GM19328 (cell line): ENCODE measurements around the gene HARBI1.
"Not testable (repeated sequence)": the region's sequence is repeated elsewhere in the genome, so short reads cannot be mapped to it uniquely, and the experiment has no call there.

Experiments used
- ATAC-seq: cut with Tn5 transposase; IDR thresholded peaks from one replicate; pipeline ENCODE4 v1.9.1; 2021; ENCODE audit warnings: mild to moderate bottlenecking, moderate library complexity; ENCODE audit not compliant: unreplicated experiment

HARBI1 gene

DNA sequence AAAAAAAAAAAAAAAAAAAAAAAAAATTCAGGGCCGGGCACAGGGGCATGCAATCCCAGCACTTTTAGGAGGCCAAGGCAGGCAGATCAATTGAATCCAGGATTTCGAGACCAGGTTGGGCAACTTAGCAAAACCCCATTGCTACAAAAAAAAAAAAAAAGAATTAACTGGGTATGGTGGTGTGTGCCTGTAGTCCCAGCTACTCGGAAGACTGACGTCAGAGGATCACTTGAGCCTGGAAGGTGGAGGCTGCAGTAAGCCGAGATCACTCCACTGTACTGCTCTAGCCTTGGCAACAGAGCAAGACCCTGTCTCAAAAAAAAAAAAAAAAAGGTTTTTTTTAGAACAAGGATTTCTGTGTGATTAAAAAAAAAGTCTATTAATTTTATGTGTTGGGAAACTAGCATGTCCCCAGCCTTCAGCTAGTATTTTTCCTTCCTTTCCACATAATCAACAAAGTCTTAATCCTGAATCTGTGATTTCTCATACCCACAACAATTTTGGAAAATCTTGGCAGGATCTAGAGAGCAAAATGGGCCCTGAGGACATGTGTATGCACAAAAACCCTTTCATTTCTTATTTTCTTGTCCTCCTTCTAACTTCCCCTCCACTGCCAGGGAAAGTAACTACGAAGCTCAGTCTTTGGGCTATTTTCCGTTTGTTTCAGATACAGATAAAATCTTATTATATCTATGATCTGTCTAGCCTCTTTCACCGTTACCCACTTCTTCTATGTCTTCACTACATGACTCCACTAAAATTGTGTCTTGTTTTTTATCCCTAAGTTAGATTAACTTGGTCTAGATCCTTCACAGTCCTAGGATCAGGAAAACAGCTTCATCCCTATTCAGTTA lies 17.5 kb downstream of the HARBI1 start:
- no peak for ATAC-seq

DNA sequence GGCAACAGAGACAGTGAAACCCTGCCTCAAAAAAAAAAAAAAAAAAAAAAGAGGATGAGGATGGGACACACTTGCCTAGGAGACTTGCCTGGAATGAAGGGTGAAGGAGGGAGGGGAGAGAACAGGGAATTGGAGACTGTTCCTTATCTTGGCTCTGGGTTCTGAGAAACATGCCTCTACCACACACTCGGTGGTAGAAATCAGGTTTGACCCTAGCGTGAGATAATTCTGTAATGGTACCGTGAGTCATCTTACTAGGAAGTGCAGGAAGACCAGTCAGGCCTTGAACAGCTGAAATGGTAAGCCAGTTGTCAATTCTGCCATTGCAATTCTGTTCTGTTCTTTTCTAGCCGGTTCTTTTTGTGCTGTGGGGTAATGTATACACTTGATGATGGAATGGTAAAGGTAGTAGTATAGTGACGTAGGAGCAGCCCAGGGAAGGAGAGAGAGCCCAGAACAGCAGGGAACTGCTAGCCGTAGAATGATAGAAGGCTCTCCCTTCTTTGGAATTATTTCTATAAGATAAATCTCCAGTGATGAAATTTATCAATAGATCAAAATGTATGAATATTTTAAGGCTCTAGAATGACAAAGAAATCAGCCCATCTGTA lies 19.3 kb downstream of the HARBI1 start:
- no peak for ATAC-seq

DNA sequence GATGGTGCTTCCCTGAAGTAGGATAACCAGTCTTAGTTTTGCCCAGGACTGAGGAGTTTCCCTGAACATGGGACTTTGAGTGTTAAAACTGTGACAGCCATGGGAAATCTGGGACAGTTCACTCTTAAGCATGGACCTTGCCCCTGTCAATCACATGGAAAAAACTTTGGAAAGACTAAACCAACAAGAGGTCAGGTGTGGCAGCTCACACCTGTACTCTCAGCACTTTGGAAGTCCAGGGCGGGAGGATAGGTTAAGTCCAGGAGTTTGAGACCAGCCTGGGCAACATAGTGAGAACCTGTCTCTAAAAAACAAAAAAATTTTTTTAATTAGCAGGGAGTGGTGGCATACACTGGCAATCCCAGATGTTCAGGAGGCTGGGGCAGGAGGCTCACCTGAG lies 19.9 kb downstream of the HARBI1 start:
- ATAC-seq = no peak

DNA sequence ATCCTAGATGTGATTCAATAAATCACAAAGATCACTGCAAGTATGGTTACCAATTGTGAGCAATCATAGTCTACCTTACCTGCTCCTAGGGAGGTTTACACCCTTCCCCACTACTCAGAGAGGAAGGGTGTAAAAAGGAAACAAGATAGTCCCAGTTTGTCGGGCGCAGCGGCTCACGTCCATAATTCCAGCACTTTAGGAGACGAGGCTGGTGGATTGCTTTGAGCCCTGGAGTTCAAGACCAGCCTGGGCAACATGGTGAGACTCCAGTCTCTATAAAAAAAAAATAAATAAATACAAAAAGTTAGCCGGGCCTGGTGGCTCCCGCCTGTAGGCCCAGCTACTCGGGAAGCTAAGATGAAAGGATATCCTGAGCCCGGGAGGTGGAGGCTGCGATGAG lies 22.2 kb downstream of the HARBI1 start:
- ATAC-seq = no peak

DNA sequence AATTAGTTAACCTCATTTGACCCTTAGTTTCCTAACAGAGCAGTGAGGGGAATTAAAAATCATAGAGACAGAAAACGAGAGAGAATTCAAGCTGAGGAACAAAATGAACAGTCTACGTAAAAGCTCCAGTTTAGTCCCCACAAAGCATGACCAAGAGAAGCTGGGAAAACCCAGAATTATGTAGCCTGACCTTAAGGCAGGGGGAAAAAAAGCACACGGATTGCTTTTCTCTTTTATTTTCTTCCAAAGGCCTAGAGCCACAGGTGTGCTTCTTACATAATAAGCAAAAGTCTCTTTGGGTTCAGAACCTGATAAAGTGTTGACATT lies 22.7 kb downstream of the HARBI1 start:
- ATAC-seq = no peak

DNA sequence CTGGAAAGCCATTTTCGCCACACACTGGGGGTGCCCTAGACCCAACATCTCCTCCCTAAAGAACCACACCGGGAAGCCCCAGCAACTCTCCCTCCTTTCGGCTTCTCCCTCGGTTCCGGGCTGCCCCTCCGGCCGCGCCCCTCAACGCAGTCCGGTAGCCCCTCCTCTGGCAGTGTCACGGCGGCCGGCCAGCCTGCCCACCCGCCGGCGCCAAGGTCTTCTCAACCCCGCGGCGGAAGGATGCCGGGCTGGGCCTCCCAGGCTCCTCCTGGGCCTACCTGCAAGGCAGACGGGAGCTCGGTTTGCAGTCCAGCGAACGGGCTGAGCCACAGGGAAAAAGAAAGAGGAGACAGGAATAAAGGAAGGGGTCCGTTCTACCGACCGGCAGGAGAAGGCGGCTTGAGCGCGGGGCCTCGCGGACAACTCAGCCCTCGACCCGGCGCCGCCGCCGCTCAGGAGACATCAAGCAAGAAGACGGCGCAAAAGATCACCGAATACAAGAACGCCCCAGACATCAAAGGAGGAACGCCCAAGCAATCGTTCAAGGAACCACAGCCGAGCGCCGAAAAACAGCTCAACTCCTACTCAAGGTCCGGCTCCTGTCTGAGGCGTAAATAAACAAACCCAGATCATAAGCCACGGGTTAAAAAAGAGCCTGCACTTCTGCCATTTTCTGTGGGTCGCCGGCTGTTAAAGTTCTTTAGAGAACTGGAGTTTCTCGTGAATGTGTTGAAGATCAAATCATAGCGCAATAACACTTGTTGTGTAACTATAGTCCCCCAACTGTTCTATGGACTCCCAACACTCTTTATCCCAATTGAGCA lies 23.3 kb downstream of the HARBI1 start, which contains the start of gene AMBRA1:
Gene AMBRA1, minus strand, starts transcription at position 474 of the 824 bp plus-strand sequence. CDS start 45,643 bp downstream, outside the sequence.
- peak; percentile 69 for ATAC-seq

DNA sequence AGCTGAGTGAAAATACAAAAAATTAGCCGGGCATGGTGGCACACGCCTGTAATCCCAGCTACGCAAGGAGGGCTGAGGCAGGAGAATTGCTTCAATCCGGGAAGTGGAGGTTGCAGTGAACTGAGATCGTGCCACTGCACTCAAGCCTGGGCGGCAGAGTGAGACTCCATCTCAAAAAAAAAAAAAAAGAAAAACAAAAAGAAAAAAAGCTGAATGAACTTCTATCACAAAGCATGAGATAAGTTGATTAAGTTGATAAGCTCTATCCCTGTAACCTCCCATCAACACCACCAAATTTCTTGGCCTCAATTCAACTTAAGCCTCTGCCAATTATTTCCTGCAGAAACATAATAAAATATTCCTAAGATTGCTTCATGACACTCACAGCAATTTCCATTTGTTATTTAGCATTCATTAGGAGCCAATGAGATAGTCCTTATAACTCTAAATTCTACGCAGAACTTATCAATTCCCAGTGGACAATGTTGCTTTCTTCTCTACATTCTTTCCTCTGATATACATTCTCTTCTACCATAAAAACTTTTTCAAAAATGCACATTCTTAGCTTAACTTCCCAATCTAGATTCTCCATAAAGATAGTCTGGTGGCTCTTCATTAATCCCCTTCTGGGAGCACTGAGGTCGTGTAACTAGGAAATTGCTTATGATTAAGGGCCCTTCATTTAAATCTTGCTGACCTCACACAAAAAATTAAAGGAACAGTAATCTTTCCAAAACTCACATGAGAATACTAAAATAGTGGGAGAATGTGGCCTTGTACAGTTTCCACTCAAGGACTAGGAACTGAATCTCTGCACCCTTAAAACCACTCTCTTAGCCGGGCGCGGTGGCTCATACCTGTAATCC lies 26.1 kb downstream of the HARBI1 start:
- no peak for ATAC-seq

DNA sequence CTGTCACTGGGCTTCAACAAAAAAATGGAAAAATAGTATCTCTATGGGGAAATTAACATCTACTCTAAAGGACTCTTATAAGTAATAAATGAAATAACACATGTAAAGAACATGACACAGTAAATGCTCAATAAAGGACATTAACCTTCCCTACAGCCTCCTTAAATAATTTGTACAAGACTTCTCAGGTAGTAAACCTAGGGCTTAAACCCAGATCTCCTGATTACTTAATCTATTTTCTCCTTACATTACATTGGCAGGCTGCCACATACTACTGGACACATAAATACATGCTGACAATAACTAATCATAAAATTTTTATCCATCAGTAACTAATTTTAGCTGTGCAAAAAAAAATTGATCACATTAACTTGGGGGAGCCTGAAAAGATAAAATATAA lies 28.1 kb downstream of the HARBI1 start:
- ATAC-seq = no peak

DNA sequence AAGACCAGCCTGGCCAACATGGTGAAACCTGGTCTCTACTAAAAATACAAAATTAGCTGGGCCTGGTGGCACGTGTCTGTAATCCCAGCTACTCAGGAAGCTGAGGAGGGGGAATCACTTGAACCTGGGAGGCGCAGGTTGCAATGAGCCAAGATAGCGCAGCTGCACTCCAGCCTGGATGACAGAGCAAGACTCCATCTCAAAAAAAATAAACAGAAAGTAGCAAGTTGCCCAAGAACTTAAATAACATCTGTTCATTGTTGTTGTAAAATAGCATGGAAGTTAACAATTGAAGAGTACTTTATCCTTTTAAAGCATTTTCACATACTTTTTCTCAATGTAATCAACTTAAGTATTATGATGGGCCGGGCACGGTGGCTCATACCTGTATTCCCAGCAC lies 28.9 kb downstream of the HARBI1 start:
- ATAC-seq = no peak

DNA sequence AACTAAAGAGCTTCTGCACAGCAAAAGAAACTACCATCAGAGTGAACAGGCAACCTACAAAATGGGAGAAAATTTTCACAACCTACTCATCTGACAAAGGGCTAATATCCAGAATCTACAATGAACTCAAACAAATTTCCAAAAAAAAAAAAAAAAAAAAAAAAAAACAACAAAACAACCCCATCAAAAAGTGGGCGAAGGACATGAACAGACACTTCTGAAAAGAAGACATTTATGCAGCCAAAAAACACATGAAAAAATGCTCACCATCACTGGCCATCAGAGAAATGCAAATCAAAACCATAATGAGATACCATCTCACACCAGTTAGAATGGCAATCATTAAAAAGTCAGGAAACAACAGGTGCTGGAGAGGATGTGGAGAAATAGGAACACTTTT lies 33.5 kb downstream of the HARBI1 start:
- not testable (repeated sequence) for ATAC-seq

DNA sequence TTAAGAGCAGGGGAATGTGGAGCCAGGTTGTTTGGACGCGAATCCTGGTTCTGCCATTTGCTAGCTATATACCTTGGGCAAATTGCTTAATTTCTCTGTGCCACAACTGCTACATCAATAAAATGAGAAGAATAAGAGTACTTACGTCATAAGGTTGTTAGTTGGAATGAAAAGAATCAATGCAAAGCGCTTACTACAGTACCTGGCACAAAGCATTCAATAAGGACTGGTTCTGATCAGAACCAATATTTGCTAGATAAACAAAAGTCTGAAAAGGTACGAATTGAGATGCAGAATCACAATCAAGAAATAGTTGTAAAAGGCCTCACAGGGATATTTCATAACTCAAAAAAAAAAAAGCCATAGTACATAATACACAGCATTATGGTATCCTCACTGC lies 34.4 kb downstream of the HARBI1 start:
- no peak for ATAC-seq

DNA sequence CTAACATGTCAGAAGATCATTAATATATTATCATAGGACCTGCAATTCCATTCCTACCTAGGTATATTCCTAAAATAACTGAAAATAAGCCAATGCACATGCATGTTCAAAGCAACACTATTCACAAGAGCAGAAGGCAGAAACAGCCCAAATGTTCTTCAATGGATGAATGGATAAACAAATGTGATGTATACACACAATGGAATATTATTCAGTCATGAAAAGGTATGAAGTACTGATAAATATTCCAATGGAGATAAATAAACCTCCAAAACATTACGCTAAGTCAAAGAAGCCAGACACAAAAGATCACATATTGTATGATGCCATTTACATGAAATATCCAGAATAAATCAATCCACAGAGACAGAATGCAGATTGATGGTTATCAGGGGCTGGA lies 40.0 kb downstream of the HARBI1 start:
- no peak for ATAC-seq

DNA sequence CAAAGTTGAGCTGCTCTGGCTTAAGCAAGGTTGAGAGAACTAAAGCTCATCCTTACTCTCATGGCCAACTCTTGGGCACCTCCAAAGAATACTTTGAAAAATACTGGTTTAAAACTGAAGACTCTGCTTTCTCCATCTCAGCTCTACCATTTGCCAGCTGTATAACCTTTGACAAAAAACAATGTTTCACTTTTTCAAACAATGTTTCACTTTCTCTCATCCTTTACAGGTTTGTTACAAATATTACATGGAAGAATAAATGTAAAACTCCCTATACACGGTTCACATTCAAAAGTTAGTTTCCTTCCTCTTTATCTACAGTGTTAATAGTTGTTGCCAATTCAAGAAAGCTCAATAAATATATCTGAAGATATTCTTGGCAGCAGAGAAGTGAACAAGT lies 42.4 kb downstream of the HARBI1 start:
- no peak for ATAC-seq

DNA sequence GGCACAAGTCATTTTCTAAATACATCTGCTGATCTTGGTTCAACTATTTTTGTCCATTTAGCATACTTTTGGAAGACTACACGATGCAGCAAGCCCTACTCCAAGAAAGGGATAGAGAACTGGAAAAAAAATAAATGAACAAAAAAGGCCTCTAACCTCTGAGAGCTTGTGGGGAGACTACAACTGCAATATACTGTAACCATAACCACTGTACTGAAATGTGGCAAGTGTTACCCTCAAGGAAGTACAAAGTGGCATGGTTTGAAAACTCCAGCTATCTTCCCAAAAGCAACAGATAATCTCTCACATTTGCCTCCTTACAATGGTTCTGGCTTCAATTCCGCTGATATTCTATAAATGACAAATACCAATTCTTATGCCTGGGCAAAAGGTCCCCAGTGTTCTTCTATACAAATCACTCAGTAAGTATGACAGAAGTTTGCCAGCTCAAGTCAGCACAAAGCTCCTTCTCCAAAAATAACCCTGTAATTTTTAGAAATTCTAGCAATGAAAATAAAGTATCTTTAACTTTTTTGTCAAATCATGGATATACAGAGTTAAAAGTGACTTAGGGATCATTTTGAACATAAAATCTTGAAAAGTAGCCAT lies 46.1 kb downstream of the HARBI1 start:
- ATAC-seq = no peak

DNA sequence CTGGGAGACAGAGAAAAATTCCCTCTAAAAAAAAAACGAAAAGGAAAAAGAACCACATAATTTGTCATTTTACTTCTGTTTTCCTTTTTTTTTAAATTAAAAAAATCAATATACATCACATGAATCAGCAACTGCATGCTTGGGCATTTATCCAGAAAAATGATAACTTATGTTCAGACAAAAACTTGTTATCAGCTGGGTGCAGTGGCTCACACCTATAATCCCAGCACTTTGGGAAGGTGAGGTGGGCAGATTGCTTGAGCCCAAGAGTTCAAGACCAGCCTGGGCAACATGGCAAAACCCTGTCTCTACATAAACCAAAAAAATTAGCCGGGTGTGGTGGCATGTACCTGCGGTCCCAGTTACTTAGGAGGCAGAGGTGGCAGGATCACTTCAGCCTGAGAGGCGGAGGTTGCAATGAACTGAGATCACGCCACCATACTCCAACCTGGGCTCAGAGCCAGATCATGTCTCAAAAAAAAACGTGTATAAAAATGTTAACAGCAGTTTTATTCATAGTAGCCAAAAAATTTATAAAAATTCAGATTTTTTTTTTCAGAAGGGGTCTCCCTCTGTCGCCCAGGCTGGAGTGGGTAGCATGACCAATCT lies 51.7 kb downstream of the HARBI1 start:
- ATAC-seq = no peak

DNA sequence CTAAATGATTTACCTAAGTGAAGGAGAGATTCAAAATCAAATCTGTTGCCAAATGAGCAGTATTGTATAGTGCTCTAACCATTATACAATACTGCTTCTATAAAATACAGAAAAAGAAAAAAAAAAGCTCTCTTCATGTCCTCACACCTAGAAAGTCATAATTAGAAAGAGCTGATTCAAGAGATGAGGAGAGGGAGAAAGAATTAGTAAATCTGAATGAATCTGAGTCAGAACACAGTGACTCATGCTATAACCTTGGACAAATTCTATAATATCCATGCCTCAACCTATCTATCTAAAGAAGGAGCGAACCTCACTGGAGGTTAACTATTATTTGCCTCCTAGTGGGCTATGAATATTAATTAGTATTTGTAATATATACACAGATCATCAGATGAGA lies 52.6 kb downstream of the HARBI1 start:
- ATAC-seq = no peak

DNA sequence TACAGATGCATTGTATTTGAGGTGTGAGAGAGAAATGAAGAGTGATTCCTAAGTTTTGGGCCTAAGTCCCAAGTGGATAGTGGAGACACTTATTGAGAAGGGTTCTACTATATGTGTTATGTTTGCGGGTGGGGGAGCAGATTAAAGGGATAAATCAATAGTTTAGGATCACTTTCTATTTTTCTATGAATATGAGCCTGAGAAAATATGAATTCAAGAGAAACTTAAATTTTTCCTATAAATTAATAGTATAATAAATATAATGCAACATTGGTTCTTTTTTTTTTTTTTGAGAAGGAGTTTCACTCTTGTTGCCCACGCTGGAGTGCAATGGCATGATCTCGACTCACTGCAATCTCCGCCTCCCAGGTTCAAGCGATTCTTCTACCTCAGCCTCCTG lies 54.5 kb downstream of the HARBI1 start:
- ATAC-seq = no peak

DNA sequence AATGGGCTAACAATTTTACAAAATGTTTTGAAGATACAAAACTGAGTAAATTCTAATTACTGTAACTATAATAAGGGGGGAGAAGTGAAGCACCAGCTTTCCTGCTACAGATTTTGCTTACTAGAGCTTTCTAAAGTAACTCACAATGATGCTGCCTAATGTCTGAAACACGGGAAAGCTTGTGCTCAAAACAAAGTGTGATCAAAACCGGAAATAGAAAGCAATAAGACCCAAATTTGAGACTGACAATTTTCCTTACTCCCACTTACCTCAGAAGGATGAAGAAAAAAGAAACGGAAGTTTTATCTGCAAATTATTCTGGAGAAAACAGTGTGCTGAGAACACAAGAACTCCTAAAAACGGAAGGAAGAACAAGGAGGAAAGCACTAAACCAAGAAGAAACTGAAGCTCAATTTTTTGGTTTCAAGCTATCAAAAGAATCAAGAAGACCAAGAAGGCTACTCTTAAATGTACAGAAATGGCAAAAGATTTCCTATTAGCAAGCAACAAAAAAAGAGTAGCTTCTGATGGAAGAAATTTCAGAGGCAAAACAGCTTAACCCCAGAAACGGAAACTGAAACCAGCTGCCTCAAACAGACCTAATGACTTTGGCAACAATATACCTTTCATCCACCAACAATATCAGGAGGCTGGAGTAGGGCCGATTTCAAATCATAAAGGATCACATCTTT lies 56.6 kb downstream of the HARBI1 start:
- ATAC-seq = no peak

DNA sequence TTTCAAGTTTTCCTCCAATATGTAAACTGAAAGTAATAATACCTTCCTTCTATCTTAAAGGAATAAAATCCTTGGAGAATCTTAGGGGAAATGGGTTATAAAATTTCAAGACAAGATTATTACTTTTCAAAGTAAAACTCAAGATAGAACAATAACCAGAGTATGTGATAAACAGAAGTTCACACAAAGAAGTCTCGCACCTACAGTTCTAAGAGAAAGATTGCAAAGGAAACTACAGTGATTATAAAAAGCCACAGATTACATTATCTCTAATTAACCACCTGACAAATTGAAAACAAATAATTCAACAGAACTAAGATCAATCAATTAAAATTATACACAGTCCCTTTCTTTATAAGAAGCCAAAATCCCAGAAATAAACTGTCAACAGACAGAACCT lies 57.2 kb downstream of the HARBI1 start:
- no peak for ATAC-seq
